GM19463 (cell line): ENCODE results near the gene LIG1.
A peak's percentile ranks its signal among the peaks of the same experiment; 100 is the strongest.

Experiments used
- ATAC-seq: cut with Tn5 transposase; IDR thresholded peaks from one replicate; pipeline ENCODE4 v1.9.1; 2021; ENCODE audit warnings: mild to moderate bottlenecking, moderate library complexity; ENCODE audit not compliant: unreplicated experiment

The LIG1 gene

GRCh38 chr19:48169939-48170803 is at the start of gene LIG1, which contains the start of gene ZSWIM9:
Gene LIG1 (minus strand): TSS chr19:48170344. CDS start chr19:48165566, 4,778 bp downstream.
Gene ZSWIM9 (plus strand): TSS chr19:48170680. CDS start chr19:48171803, 1,123 bp downstream.
- ATAC-seq = peak; percentile 81

- no peak for ATAC-seq
These were observed 48.9 kb upstream of the LIG1 start for GRCh38 chr19:48218997-48219396.

GRCh38 chr19:48216933-48217332 is 46.8 kb upstream of the LIG1 start:
- ATAC-seq = no peak

- no peak for ATAC-seq
These were observed 43.8 kb upstream of the LIG1 start for GRCh38 chr19:48213959-48214358.

- no peak for ATAC-seq
These were observed 39.9 kb upstream of the LIG1 start for GRCh38 chr19:48210005-48210404.

GRCh38 chr19:48206397-48207093 is 36.4 kb upstream of the LIG1 start:
- no peak for ATAC-seq

GRCh38 chr19:48203794-48204628 is 33.9 kb upstream of the LIG1 start:
- ATAC-seq = peak; percentile 96

GRCh38 chr19:48203222-48203793 is 33.2 kb upstream of the LIG1 start:
- ATAC-seq = no peak

GRCh38 chr19:48196933-48197665 is 27.0 kb upstream of the LIG1 start:
- ATAC-seq = no peak

GRCh38 chr19:48196321-48196763 is 26.2 kb upstream of the LIG1 start:
- ATAC-seq = no peak

- no peak for ATAC-seq
These were observed 25.0 kb upstream of the LIG1 start for GRCh38 chr19:48194844-48195830.

GRCh38 chr19:48194041-48194843 is 24.1 kb upstream of the LIG1 start:
- no peak for ATAC-seq

- ATAC-seq = no peak
These were observed 22.6 kb upstream of the LIG1 start for GRCh38 chr19:48192750-48193149.

GRCh38 chr19:48190885-48191284 is 20.7 kb upstream of the LIG1 start:
- ATAC-seq = no peak

GRCh38 chr19:48190288-48190884 is 20.2 kb upstream of the LIG1 start:
- ATAC-seq = no peak

- ATAC-seq = no peak
These were observed 16.4 kb upstream of the LIG1 start for GRCh38 chr19:48186541-48186991.

- ATAC-seq = no peak
These were observed 15.9 kb upstream of the LIG1 start for GRCh38 chr19:48186015-48186414.

- no peak for ATAC-seq
These were observed 13.2 kb upstream of the LIG1 start for GRCh38 chr19:48183356-48183755.
